Activated B cell treated with CpG ODN at 0.5 μM for 24 hours (primary cell): ENCODE measurements around the gene ENDOU. TPM values are rescaled to one million over a fixed set of nuclear protein-coding genes. Genes with fewer than 3 reads are reported as not detected.

ENCODE experiments used
- ATAC-seq: fragments of 200-7000 bp; cut with Tn5 transposase; one replicate; pipeline ENCODE4 v1.10.0; 2021; ENCODE audit warnings: low read depth, mild to moderate bottlenecking, moderate library complexity
- CTCF ChIA-PET: fragments of 350-600 bp; sonication (Branson Sonifier 250); formaldehyde crosslinking; loops from one replicate; lab custom pipeline; 2021; ENCODE audit warnings: antibody characterized with exemption; lab: Charles Lee
- POLR2A ChIA-PET: fragments of 350-600 bp; sonication (Branson Sonifier 250); formaldehyde crosslinking; loops from one replicate; lab custom pipeline; 2021; ENCODE audit warnings: antibody characterized with exemption; lab: Charles Lee
- DNase-seq: peaks from one replicate; pipeline ENCODE4 v3.0.0; 2022
- H3K27ac Mint-ChIP-seq: one replicate; pipeline ENCODE4 v1.8.0; 2020; ENCODE audit warnings: mixed read lengths
- H3K27me3 Mint-ChIP-seq: one replicate; pipeline ENCODE4 v1.8.0; 2021; ENCODE audit warnings: mixed read lengths
- H3K36me3 Mint-ChIP-seq: one replicate; pipeline ENCODE4 v1.8.0; 2021; ENCODE audit warnings: low read depth, mixed read lengths
- H3K4me1 Mint-ChIP-seq: one replicate; pipeline ENCODE4 v1.8.0; 2021; ENCODE audit warnings: mixed read lengths
- H3K4me3 Mint-ChIP-seq: one replicate; pipeline ENCODE4 v1.8.0; 2020; ENCODE audit warnings: mild to moderate bottlenecking, mixed read lengths
- H3K9me3 Mint-ChIP-seq: one replicate; pipeline ENCODE4 v1.8.0; 2020; ENCODE audit warnings: mixed read lengths
- CTCF ChIP-seq: fragments of 200-600 bp; IDR thresholded peaks from one replicate; pipeline ENCODE4 v1.8.0; 2022; ENCODE audit warnings: antibody characterized with exemption, mild to moderate bottlenecking
- intact Hi-C: fragments of 100-400 bp; cut with micrococcal nuclease; formaldehyde crosslinking; loops from one replicate; pipeline ENCODE4 v1.15.1; 2024
- total RNA-seq: library from RNA; stranded (reverse); gene quantifications from 2 replicates; pipeline ENCODE4 v1.2.3, GENCODE V29; 2022

Gene ENDOU
- total RNA-seq, 1 donor from 2014 or later, result 0.24 TPM

- Mint-ChIP-seq H3K36me3 (no peaks in the 10 kb centered on the region), H3K27me3 (no peaks in the 10 kb centered on the region), H3K27ac (no peak overlapping the region), H3K4me3 (no peak overlapping the region), H3K4me1 (peaks cover 69% of the 10 kb centered on the region), H3K9me3 (no peaks in the 10 kb centered on the region)
- DNase-seq, result no peak
- intact Hi-C loops, result no loop called here
- ChIA-PET POLR2A (interaction anchor here (3.0 to 6.3 kb wide), 2 partner anchors 12 to 13 kb away, joined by 11 to 84 read pairs; partner anchors contain the start of gene RAPGEF3), CTCF (interaction anchor here (2.0 to 10.0 kb wide), 5 partner anchors 13 to 35 kb away, joined by 11 to 416 read pairs (median 111); partner anchors contain the start of genes RAPGEF3 and SLC48A1)
- no peak for ATAC-seq
- no peak for TF ChIP-seq CTCF
Observed at GRCh38 chr12:47745485-47746041, 20.3 kb upstream of the ENDOU start.

GRCh38 chr12:47744778-47745436, 19.6 kb upstream of the ENDOU start:
- Mint-ChIP-seq H3K36me3 (no peaks in the 10 kb centered on the region), H3K27me3 (no peaks in the 10 kb centered on the region), H3K27ac (no peak overlapping the region), H3K9me3 (no peaks in the 10 kb centered on the region), H3K4me1 (peaks cover 75% of the 10 kb centered on the region), H3K4me3 (no peak overlapping the region)
- CTCF ChIA-PET, result interaction anchor here (0.7 to 10.0 kb wide), 12 partner anchors 11 to 95 kb away, joined by 3 to 416 read pairs (median 52); partner anchors contain the start of genes ENDOU, RAPGEF3 and SLC48A1
- intact Hi-C loops, result no loop called here
- DNase-seq (no peak), ATAC-seq (no peak)
- POLR2A ChIA-PET, result interaction anchor here (0.6 to 6.6 kb wide), 7 partner anchors 12 to 94 kb away, joined by 3 to 84 read pairs (median 3); partner anchors contain the start of genes RAPGEF3 and SLC48A1
- TF ChIP-seq CTCF, result no peak

GRCh38 chr12:47744005-47744651, 18.8 kb upstream of the ENDOU start:
- ChIA-PET CTCF (interaction anchor here (0.6 to 10.0 kb wide), 16 partner anchors 10 to 1103 kb away, joined by 3 to 416 read pairs (median 12); partner anchors contain the start of genes ENDOU, RAPGEF3 and SLC48A1), POLR2A (interaction anchor here (0.6 to 6.6 kb wide), 10 partner anchors 13 to 225 kb away, joined by 3 to 84 read pairs (median 3); partner anchors contain the start of genes RAPGEF3 and SLC48A1)
- Mint-ChIP-seq H3K4me3 (no peak overlapping the region), H3K27me3 (no peaks in the 10 kb centered on the region), H3K4me1 (peaks cover 78% of the 10 kb centered on the region), H3K27ac (no peak overlapping the region), H3K36me3 (no peaks in the 10 kb centered on the region), H3K9me3 (no peaks in the 10 kb centered on the region)
- no peak for ATAC-seq
- no peak for DNase-seq
- intact Hi-C loops, result no loop called here
- TF ChIP-seq CTCF, result no peak

- ATAC-seq (no peak), DNase-seq (no peak)
- H3K4me3 Mint-ChIP-seq, result no peak overlapping the region
- intact Hi-C loops, result no loop called here
- no peaks in the 10 kb centered on the region for H3K36me3 Mint-ChIP-seq
- H3K4me1 Mint-ChIP-seq, result peaks cover 79% of the 10 kb centered on the region
- no peaks in the 10 kb centered on the region for H3K27me3 Mint-ChIP-seq
- no peak overlapping the region for H3K27ac Mint-ChIP-seq
- TF ChIP-seq CTCF, result no peak
- ChIA-PET CTCF (interaction anchor here (0.6 to 10.0 kb wide), 26 partner anchors 9 to 1103 kb away, joined by 3 to 416 read pairs (median 9); partner anchors contain the start of genes ENDOU, RAPGEF3 and SLC48A1), POLR2A (interaction anchor here (0.6 to 6.6 kb wide), 8 partner anchors 14 to 224 kb away, joined by 3 to 84 read pairs (median 7); partner anchors contain the start of genes ENDOU, RAPGEF3 and SLC48A1)
- no peaks in the 10 kb centered on the region for H3K9me3 Mint-ChIP-seq
Observed at GRCh38 chr12:47743311-47743860, 18.1 kb upstream of the ENDOU start.
